Measurements from ENCODE around the gene LKAAEAR1. TPM values are rescaled to one million over a fixed set of nuclear protein-coding genes. Genes with fewer than 3 reads are reported as not detected.

The LKAAEAR1 gene
- not detected in 2 replicates for total RNA-seq (2016; rRNA removed; fragmentation: Illumina TruSeq; extraction: Trizol)
- total RNA-seq (2016; cell fraction: cytosol; rRNA removed; fragmentation: Illumina TruSeq; extraction: Trizol; ENCODE audit: low read depth): 0.51 TPM in 1 of 2 replicates, not detected in the other
- 0.15 TPM in 1 of 2 replicates, not detected in the other for total RNA-seq (2016; cell fraction: insoluble cytoplasmic fraction; rRNA removed; fragmentation: Illumina TruSeq; extraction: Trizol)
- 0.22 TPM in 1 of 2 replicates, not detected in the other for total RNA-seq (2016; cell fraction: membrane; rRNA removed; fragmentation: Illumina TruSeq; extraction: Trizol)
- total RNA-seq (2016; cell fraction: nucleus; rRNA removed; fragmentation: Illumina TruSeq; extraction: Trizol): not detected in 2 replicates
- not detected in 2 replicates for polyA plus RNA-seq (2011; rRNA removed)
- polyA plus RNA-seq (2011; cell fraction: cytosol; rRNA removed): not detected in 2 replicates
- polyA plus RNA-seq (2011; cell fraction: nucleus; rRNA removed): not detected in 2 replicates
- polyA plus RNA-seq (2012): not detected in 2 replicates
- polyA plus RNA-seq (2016; cell fraction: cytosol; fragmentation: Illumina TruSeq; extraction: Trizol; ENCODE audit: low read depth): 0.41 and 0.44 TPM in 2 replicates
- polyA plus RNA-seq (2016; cell fraction: insoluble cytoplasmic fraction; fragmentation: Illumina TruSeq; extraction: Trizol; ENCODE audit: low read depth): not detected in 2 replicates
- not detected in 2 replicates for polyA plus RNA-seq (2016; cell fraction: membrane; fragmentation: Illumina TruSeq; extraction: Trizol; ENCODE audit: low read depth)
- not detected in 2 replicates for polyA plus RNA-seq (2016; cell fraction: nucleus; fragmentation: Illumina TruSeq; extraction: Trizol; ENCODE audit: insufficient read depth, low read depth)
- polyA minus RNA-seq (2011; rRNA and poly(A)+ RNA removed; ENCODE audit: low replicate concordance): not detected in 2 replicates
- not detected in 2 replicates for polyA minus RNA-seq (2011; cell fraction: cytosol; rRNA and poly(A)+ RNA removed)
- polyA minus RNA-seq (2011; cell fraction: nucleus; rRNA and poly(A)+ RNA removed): not detected in 2 replicates
- not detected for Bru-seq, nascent RNA
- BruChase-seq, experiment 1, labeled RNA remaining after a 6-hour chase: percentile 26 among the genes with signal in this experiment
- BruChase-seq, experiment 2, labeled RNA remaining after a 2-hour chase: not detected
- long read RNA-seq, experiment 1: 0 reads
- long read RNA-seq, experiment 2: 0 reads

- peak; percentile 1 for ATAC-seq
- H3K9ac ChIP-seq (ENCODE audit: insufficient read depth, low read depth, low read length): no peak within 1 kb of the TSS
- no peak for TF ChIP-seq GTF2F1 (IDR thresholded peaks at IDR 0.05; ENCODE audit: low read length)
- TF ChIP-seq RFXAP (CRISPR knock-in tag; IDR thresholded peaks at IDR 0.05; ENCODE audit: borderline replicate concordance): no peak
- TF ChIP-seq EZH2 (conservative IDR thresholded peaks at IDR 0.05; ENCODE audit: low read depth, low read length): peak; percentile 96
- TF ChIP-seq MLXIP (CRISPR knock-in tag; IDR thresholded peaks at IDR 0.05; ENCODE audit: borderline replicate concordance): no peak
- TF ChIP-seq ZNF264 (CRISPR knock-in tag; IDR thresholded peaks at IDR 0.05): no peak
- peak; percentile 93 for TF ChIP-seq ZBTB39 (CRISPR knock-in tag; IDR thresholded peaks at IDR 0.05)
- no peak for TF ChIP-seq ZNF747 (CRISPR knock-in tag; IDR thresholded peaks at IDR 0.05; ENCODE audit: borderline replicate concordance)
- TF ChIP-seq NRL (CRISPR knock-in tag; IDR thresholded peaks at IDR 0.05; ENCODE audit: borderline replicate concordance): no peak
- TF ChIP-seq ZNF251 (CRISPR knock-in tag; IDR thresholded peaks at IDR 0.05): no peak
- TF ChIP-seq ZNF205 (CRISPR knock-in tag; IDR thresholded peaks at IDR 0.05): peak; percentile 9; the same call in 1 of the 2 replicates
- 0 out of 2 replicates have a peak, but pooled peaks have one; percentile 2 for TF ChIP-seq ZMAT3 (CRISPR knock-in tag; conservative IDR thresholded peaks at IDR 0.05)
- TF ChIP-seq CBX2 (IDR thresholded peaks at IDR 0.05; ENCODE audit: low read depth, low read length): no peak
- peak; percentile 69; the same call in 1 of the 2 replicates for TF ChIP-seq CBX2 (CRISPR knock-in tag; IDR thresholded peaks at IDR 0.05; ENCODE audit: low read depth)
Observed at GRCh38 chr20:64083804-64084684, at the start of gene LKAAEAR1. Gene LKAAEAR1, minus strand, starts transcription at chr20:64084398. Its CDS starts 179 bp downstream, at chr20:64084219.

More at GRCh38 chr20:64083804-64084684, at the start of gene LKAAEAR1:
- ChIA-PET CTCF (ENCODE audit: low intra/inter-chr PET ratio, low total read pairs) (interaction anchor here (2.3 kb wide), 1 partner anchor 36 kb away, joined by 14 read pairs; no protein-coding TSS in a partner anchor), POLR2A (interaction anchor here (0.7 to 2.2 kb wide), 9 partner anchors 8 to 128 kb away, joined by 3 to 8 read pairs (median 3); partner anchors contain the start of genes PRPF6, TCEA2 and UCKL1)
- H3K4me3 ChIP-seq (replicated peaks in 1 of 3; ENCODE audit: insufficient read depth in 1 of 3, low read depth in 2 of 3, low read length in 3 of 3): peak within 1 kb of the TSS; percentile 48 to 77 (median 58); a peak in 5 of 6 replicates
- no peak within 1 kb of the TSS for H3K27ac ChIP-seq (ENCODE audit: extremely low read length, insufficient read depth, low read length)
- FAIRE-seq: no peak
- BruUV-seq (replicated peaks): no TSS peak
- in situ Hi-C loops (cut with HindIII; ENCODE audit: extremely low pct_ligation_motif_present, low pct_unique_long_range_greater_than_20kb): loop anchor here (5.0 kb wide), 1 partner anchor 33 kb away; no protein-coding TSS in a partner anchor
- no peak for DNase-seq (ENCODE audit: low spot score)
- intact Hi-C loops (cut with micrococcal nuclease; ENCODE audit: unreplicated experiment): loop anchor here (1.0 kb wide), 1 partner anchor 36 kb away; no protein-coding TSS in a partner anchor
- H3K36me3 ChIP-seq (replicated peaks in 1 of 2; ENCODE audit: control insufficient read depth in 1 of 2, insufficient read depth in 2 of 2, low read length in 2 of 2): no peaks in the 10 kb centered on the region
- no peaks in the 10 kb centered on the region for H3K9me3 ChIP-seq (ENCODE audit: low read length)
- H3K79me2 ChIP-seq (ENCODE audit: insufficient read depth, low read length): no peaks in the 10 kb centered on the region
- H3K4me2 ChIP-seq (ENCODE audit: low read depth, low read length): peak within 1 kb of the TSS; percentile 87
- peaks cover 16 to 52% of the 10 kb centered on the region in 2 experiments for H3K27me3 ChIP-seq (ENCODE audit: control insufficient read depth in 1 of 2, insufficient read depth in 2 of 2, low read length in 2 of 2)
- peaks cover 9% of the 10 kb centered on the region; the same call in 1 of the 2 replicates for H4K20me1 ChIP-seq (ENCODE audit: insufficient read depth, low read length)
- 12% methylated on average over 41 of the region's 86 CpGs for WGBS (ENCODE audit: low lambda C conversion rate)
- H2AFZ ChIP-seq (ENCODE audit: low read length): no peak within 1 kb of the TSS
- peaks cover 50% of the 10 kb centered on the region for H3K4me1 ChIP-seq (ENCODE audit: insufficient read depth, low read length)

Data from HepG2 (cell line).